GM19193 (cell line): Measurements from ENCODE around the gene NIPA2.

ENCODE experiments used
- POLR2A ChIP-seq: IDR thresholded peaks from 4 replicates; pipeline ENCODE4 v1.6.1; 2011; ENCODE audit not compliant: insufficient read depth, insufficient read length; ENCODE audit errors: extremely low read depth

The NIPA2 gene

GRCh38 chr15:22823495-22824128 lies 14.9 kb upstream of the NIPA2 start:
- TF ChIP-seq POLR2A: no peak

GRCh38 chr15:22827125-22827524 lies 11.3 kb upstream of the NIPA2 start:
- TF ChIP-seq POLR2A: no peak

GRCh38 chr15:22831473-22831872 lies 7.0 kb upstream of the NIPA2 start:
- TF ChIP-seq POLR2A: no peak

GRCh38 chr15:22839046-22839695 lies 705 bp downstream of the NIPA2 start:
- no peak for TF ChIP-seq POLR2A

- no peak for TF ChIP-seq POLR2A
Observed at GRCh38 chr15:22844421-22845288, 6.2 kb downstream of the NIPA2 start.

GRCh38 chr15:22845289-22845900 lies 6.9 kb downstream of the NIPA2 start:
- no peak for TF ChIP-seq POLR2A

GRCh38 chr15:22846073-22846472 lies 7.6 kb downstream of the NIPA2 start:
- no peak for TF ChIP-seq POLR2A

- no peak for TF ChIP-seq POLR2A
Observed at GRCh38 chr15:22850055-22850454, 11.6 kb downstream of the NIPA2 start.

GRCh38 chr15:22851513-22851912 lies 13.0 kb downstream of the NIPA2 start:
- TF ChIP-seq POLR2A: no peak

GRCh38 chr15:22855791-22856190 lies 17.3 kb downstream of the NIPA2 start:
- peak; percentile 23 for TF ChIP-seq POLR2A

GRCh38 chr15:22856659-22857058 lies 18.2 kb downstream of the NIPA2 start:
- TF ChIP-seq POLR2A: no peak

GRCh38 chr15:22861161-22861560 lies 22.7 kb downstream of the NIPA2 start:
- no peak for TF ChIP-seq POLR2A

- TF ChIP-seq POLR2A: no peak
Observed at GRCh38 chr15:22863356-22863755, 24.9 kb downstream of the NIPA2 start.

- TF ChIP-seq POLR2A: no peak
Observed at GRCh38 chr15:22866079-22866478, 27.6 kb downstream of the NIPA2 start.

GRCh38 chr15:22867886-22868285 lies 29.4 kb downstream of the NIPA2 start:
- TF ChIP-seq POLR2A: no peak
